Right hindlimb (tissue), 1 donor: Measurements from ENCODE around the gene GPR137C.

Experiments
- DNase-seq: peaks from one replicate; pipeline ENCODE4 v3.0.0-alpha.2; 2018

The GPR137C gene

DNA sequence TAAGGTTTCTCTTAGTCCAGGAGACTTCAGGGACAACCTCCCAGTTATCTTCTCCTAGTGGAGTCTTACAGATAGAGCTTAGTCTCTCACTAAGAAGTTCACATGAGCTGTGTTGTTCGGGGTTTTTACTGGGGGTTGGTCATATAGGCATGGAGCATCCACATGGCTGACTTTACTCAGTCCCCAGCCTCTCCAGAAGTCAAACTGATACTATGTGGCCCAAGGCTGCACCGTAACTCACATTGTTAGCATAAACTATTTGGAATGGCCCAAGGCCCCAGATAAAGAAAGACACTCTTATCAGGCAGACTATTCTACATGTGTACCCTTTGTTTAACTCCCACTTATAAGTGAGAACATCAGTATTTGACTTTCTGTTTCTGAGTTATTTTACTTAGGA, 23.2 kb downstream of the GPR137C start:
- DNase-seq, result no peak

- DNase-seq, result no peak
Observed at GRCh38 chr14:52583544-52583943, 30.9 kb downstream of the GPR137C start.

GRCh38 chr14:52589646-52590045, 37.0 kb downstream of the GPR137C start:
- DNase-seq, result no peak

DNA sequence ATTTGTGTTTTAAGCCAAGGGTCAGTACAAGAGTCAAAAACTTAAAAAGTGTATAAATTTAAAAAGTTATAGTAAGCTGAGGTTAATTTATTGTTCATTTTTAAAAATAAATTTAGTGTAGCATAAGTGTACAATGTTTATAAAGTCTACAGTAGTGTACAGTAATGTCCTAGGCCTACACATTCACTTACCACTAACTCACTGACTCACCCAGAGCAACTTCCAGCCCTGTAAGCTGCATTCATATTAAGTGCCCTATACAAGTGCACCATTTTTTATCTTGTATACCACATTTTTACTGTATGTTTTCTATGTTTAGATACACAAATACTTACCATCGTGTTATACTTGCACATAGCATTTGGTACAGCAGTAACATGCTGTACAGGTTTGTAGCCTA, 37.7 kb downstream of the GPR137C start:
- no peak for DNase-seq

DNA sequence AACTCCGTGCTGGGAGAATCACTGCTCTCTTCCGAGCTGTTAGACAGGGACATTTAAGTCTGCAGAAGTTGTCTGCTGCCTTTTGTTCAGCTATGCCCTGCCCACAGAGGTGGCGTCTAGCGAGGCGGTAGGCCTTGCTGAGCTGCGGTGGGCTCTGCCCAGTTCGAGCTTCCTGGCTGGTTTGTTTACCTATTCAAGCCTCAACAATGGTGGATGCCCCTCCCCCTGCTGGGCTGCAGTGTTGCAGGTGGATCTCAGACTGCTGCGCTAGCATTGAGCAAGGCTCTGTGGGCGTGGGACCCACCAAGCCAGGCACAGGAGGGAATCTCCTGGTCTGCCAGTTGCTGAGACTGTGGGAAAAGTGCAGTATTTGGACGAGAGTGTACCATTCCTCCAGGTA, 43.7 kb downstream of the GPR137C start:
- no peak for DNase-seq

- DNase-seq, result no peak
Observed at GRCh38 chr14:52596861-52597260, 44.2 kb downstream of the GPR137C start.

DNA sequence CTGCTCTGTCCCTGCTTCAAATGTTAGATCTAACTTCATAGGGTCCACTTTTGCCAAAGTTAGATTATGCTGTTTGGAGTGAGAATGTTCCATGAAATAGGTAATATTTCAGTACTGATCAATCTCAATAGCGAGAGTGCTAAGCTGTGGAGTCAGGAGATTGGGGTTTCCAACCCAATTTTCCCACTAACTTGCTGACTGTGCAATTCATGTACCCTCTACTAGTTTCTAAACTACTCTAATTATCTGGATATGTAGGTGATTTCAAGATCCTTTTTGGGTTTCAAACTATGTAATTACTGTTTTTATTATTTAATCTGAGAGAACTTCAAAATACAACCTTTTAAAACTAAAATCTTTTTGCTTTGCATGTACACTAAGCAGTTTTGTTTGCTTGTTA, 45.9 kb downstream of the GPR137C start:
- no peak for DNase-seq

GRCh38 chr14:52599974-52600373, 47.3 kb downstream of the GPR137C start:
- no peak for DNase-seq

DNA sequence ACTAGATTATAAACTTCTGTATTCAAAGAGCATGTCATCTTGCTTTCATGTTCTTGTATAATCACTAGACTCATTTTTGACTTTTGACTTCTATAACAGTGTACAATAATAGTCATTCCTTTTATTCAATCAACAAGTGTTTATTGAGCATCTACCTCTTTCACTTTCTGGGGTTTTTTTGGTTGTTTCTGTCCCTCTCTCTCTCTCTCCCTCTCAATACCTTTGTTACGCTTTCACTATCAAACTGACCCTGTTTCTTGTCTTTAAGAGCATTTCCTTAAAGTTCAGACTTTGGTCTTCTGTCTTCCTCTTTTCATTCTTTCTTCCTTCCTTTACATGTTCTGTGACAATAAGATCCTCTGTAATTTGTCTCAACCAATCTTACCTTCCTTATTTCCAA, 49.5 kb downstream of the GPR137C start:
- no peak for DNase-seq

DNA sequence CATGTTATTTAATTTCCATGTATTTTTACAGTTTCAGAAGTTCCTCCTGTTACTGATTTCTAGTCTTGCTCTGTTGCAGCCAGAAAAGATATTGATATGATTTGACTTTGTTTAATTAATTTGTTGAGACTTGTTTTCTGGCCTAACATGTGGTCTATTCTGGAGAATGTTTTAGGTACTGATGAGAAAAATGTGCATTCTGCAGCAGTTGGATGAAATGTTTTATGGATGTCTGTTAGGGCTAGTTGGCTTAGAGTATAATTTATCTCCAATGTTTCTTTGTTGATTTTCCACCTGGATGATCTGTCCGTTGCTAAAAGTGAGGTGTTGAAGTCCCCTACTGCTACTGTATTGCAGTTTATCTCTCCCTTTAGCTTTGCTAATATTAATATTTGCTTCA, 54.4 kb downstream of the GPR137C start:
- DNase-seq, result no peak

GRCh38 chr14:52609445-52610044, 56.9 kb downstream of the GPR137C start:
- DNase-seq, result no peak

DNA sequence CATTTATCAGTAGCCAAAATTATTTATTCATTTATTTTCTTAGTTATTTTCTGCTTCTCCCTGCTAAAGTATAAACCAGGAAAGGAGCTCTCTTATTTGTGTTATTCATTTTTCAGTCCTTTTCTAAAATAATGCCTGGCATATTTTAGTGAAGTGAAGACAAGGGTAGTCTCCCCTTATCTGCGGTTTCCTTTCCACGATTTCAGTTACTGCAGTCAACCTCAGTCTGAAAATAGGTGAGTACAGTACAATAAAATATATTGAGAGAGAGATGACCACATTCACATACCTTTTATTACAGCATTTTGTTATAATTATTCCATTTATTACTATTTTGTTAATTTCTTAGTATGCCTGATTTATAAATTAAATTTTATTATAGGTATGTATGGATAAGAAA, 57.6 kb downstream of the GPR137C start:
- no peak for DNase-seq

DNA sequence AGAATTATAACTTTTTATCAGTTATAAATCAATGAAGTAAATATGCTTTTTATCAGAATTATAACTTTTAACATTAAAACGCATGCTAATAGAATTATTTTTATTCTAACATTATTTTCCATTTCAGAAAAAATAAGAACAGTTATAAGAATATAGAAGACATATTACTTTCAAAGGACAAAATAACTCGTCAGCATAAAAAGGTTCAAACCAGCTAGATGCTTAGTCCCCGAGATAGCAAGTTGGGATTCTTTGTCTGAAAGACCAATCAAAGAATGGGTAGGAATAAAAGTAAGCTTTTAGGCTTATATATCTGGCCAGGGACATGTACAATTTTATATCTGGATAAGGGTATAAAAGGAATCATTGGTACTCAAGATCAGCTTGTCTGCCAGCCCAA, 66.0 kb downstream of the GPR137C start:
- no peak for DNase-seq

GRCh38 chr14:52619687-52620086, 67.1 kb downstream of the GPR137C start:
- no peak for DNase-seq

- no peak for DNase-seq
Observed at GRCh38 chr14:52640137-52640536, 87.5 kb downstream of the GPR137C start.

GRCh38 chr14:52641745-52642144, 89.1 kb downstream of the GPR137C start:
- no peak for DNase-seq

- DNase-seq, result no peak
Observed at GRCh38 chr14:52649511-52649910, 96.9 kb downstream of the GPR137C start.

DNA sequence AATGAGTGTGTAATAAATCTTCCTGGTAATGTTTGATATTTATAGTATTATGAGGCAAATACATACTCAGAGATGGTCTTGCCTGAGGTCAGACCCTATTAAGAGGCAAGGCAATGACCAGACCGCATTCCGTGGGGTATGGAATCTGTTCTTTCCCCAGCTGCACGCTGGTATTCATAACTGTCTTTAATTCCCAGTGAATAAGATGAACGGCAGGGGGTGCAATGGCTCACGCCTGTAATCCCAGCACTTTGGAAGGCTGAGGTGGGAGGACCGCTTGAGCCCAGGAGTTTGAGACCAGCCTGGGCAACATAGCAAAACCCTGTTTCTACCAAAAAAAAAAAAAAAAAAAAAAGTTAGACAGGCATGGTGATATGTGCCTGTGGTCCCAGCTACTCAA, 98.1 kb downstream of the GPR137C start:
- no peak for DNase-seq

DNA sequence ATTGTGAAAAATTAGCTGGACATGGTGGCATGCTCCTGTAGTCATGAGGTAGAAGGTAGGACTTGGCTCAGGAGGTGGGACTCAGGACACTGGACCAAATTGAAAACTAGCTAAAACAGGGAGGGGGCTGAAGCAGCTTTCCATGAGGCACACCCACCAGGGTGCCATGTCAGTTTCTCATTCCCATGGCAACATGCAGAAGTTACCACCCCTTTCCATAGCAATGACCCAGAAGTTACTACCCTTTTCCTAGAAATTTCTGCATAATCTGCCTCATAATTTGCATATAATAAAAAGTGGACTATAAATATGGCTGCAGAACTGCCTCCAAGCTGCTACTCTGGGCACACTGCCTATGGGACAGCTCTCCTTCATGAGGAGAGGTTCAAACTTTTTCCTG, 104.3 kb downstream of the GPR137C start:
- DNase-seq, result no peak

GRCh38 chr14:52660325-52660724, 107.7 kb downstream of the GPR137C start:
- DNase-seq, result no peak

GRCh38 chr14:52660832-52661231, 108.2 kb downstream of the GPR137C start:
- DNase-seq, result no peak

GRCh38 chr14:52661314-52661713, 108.7 kb downstream of the GPR137C start:
- no peak for DNase-seq

DNA sequence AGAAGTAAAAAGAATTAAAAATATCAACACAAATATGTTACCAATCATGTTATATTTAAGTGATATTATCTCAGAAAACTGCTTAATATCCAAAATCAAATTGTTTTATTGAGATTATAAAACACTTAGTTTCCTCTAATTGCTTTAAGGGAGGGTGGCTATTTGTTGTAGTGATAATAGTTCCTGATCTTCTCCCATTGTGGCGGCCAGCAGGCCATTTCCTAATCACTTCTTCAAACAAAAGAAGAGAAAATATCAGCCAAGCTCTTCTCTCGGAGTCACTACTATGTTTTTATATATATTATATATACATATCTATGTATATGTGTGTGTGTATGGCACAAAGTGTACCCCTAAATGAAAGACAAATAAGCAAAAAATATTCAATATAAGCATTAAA, 111.2 kb downstream of the GPR137C start:
- no peak for DNase-seq

- no peak for DNase-seq
Observed at GRCh38 chr14:52678591-52678990, 126.0 kb downstream of the GPR137C start.

DNA sequence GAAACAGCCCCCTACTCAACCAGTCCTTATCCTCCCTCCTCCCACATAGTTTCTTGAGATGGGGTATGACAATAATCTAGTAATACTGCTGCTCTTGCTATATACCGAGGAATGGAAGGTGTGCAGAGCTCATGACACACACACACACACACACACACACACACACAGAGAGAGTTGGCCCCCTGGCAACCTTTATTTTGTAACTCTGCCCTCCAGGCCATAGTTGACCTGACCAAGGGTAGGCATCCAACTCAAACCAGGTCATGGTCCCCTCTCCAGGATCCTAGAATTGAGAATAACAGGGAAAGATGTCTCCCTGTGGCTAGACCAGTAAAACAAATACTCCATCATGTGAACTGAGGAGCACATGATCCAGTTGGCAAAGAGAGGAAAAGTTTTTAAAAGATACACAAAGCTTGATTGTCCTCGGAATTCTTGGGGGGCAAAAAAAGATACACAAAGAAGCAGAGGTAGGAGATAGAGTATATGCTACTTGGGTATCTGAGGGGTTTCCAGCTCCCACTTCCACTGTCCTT, 131.4 kb downstream of the GPR137C start:
- no peak for DNase-seq
